Cardiac septum (tissue), 1 donor: ENCODE data around the gene TBC1D8. TPM values are rescaled to one million over a fixed set of nuclear protein-coding genes. Genes with fewer than 3 reads are reported as not detected.
A peak's percentile ranks its signal among the peaks of the same experiment; 100 is the strongest.
"Not testable (repeated sequence)": the region's sequence is repeated elsewhere in the genome, so short reads cannot be mapped to it uniquely, and the experiment has no call there.

Experiments used
- DNase-seq: peaks from one replicate; pipeline ENCODE4 v3.0.0-alpha.2; 2020; ENCODE audit warnings: low spot score
- intact Hi-C: fragments of 100-400 bp; cut with DNase I; formaldehyde crosslinking; loops from one replicate; pipeline ENCODE4 v1.14.0; 2022
- total RNA-seq: library from RNA; stranded (reverse); fragmentation: NEBNext Ultra II Directional; extraction: Animal tissue kit (Norgen Biotek cat#: 25700); gene quantifications from one replicate; pipeline ENCODE4 v1.2.1, GENCODE V29; 2021
- donor health status: DM: no; HTN: no; CAD: no.

Gene TBC1D8
- total RNA-seq, 1 donor from 2014 or later = 52.3 TPM

- DNase-seq = no peak
- intact Hi-C loops = no loop called here
Observed at GRCh38 chr2:101089419-101089818, 61.8 kb downstream of the TBC1D8 start.

- intact Hi-C loops = no loop called here
- no peak for DNase-seq
Observed at GRCh38 chr2:101087638-101088037, 63.5 kb downstream of the TBC1D8 start.

- intact Hi-C loops = no loop called here
- DNase-seq = no peak
Observed at GRCh38 chr2:101083613-101084012, 67.6 kb downstream of the TBC1D8 start.

- intact Hi-C loops = no loop called here
- no peak for DNase-seq
Observed at GRCh38 chr2:101082998-101083397, 68.2 kb downstream of the TBC1D8 start.

GRCh38 chr2:101081375-101081907 lies 69.7 kb downstream of the TBC1D8 start:
- DNase-seq = no peak
- intact Hi-C loops = no loop called here

GRCh38 chr2:101080211-101081068 lies 70.7 kb downstream of the TBC1D8 start:
- intact Hi-C loops = no loop called here
- no peak for DNase-seq

GRCh38 chr2:101076581-101076980 lies 74.6 kb downstream of the TBC1D8 start:
- no peak for DNase-seq
- intact Hi-C loops = no loop called here

- intact Hi-C loops = loop anchor here (5.0 kb wide), 1 partner anchor 37 kb away; no protein-coding TSS in a partner anchor
- peak; percentile 24 for DNase-seq
Observed at GRCh38 chr2:101064868-101065549, 86.2 kb downstream of the TBC1D8 start.

- intact Hi-C loops = loop anchor here (5.0 kb wide), 1 partner anchor 38 kb away; no protein-coding TSS in a partner anchor
- no peak for DNase-seq
Observed at GRCh38 chr2:101064505-101064867, 86.7 kb downstream of the TBC1D8 start.

- intact Hi-C loops = loop anchor here (5.0 kb wide), 1 partner anchor 38 kb away; no protein-coding TSS in a partner anchor
- peak; percentile 31 for DNase-seq
Observed at GRCh38 chr2:101064125-101064502, 87.1 kb downstream of the TBC1D8 start.

GRCh38 chr2:101063352-101064124 lies 87.6 kb downstream of the TBC1D8 start:
- intact Hi-C loops = loop anchor here (5.0 kb wide), 1 partner anchor 39 kb away; no protein-coding TSS in a partner anchor
- no peak for DNase-seq

- intact Hi-C loops = no loop called here
- no peak for DNase-seq
Observed at GRCh38 chr2:101058386-101058785, 92.8 kb downstream of the TBC1D8 start.

- peak; percentile 5 for DNase-seq
- intact Hi-C loops = no loop called here
Observed at GRCh38 chr2:101057051-101057933, 93.9 kb downstream of the TBC1D8 start.

- DNase-seq = no peak
- intact Hi-C loops = no loop called here
Observed at GRCh38 chr2:101053117-101053516, 98.1 kb downstream of the TBC1D8 start.

- no peak for DNase-seq
- intact Hi-C loops = no loop called here
Observed at GRCh38 chr2:101052147-101052546, 99.0 kb downstream of the TBC1D8 start.

- DNase-seq = not testable (repeated sequence)
Observed at GRCh38 chr2:101050886-101051285, 100.3 kb downstream of the TBC1D8 start.

GRCh38 chr2:101048756-101049155 lies 102.4 kb downstream of the TBC1D8 start:
- DNase-seq = no peak

More at GRCh38 chr2:101050886-101051285, 100.3 kb downstream of the TBC1D8 start:
- intact Hi-C loops = not testable (repeated sequence)

GRCh38 chr2:101047774-101048173 lies 103.4 kb downstream of the TBC1D8 start:
- no peak for DNase-seq
- intact Hi-C loops = no loop called here

More at GRCh38 chr2:101048756-101049155, 102.4 kb downstream of the TBC1D8 start:
- intact Hi-C loops = no loop called here
